Heart left ventricle (tissue), 16 donors: ENCODE measurements around the gene DNAJA4. TPM values are rescaled to one million over a fixed set of nuclear protein-coding genes. Genes with fewer than 3 reads are reported as not detected.

Experiments used
- ATAC-seq, 4 donors: fragments of 200-7000 bp; cut with Tn5 transposase; one replicate each; pipeline ENCODE4 v1.9.1; 2020 to 2022; ENCODE audit warnings: moderate library complexity in 4 of 4, mild to moderate bottlenecking in 3 of 4, moderate number of reproducible peaks in 1 of 4
- DNase-seq, 5 donors: peaks; one replicate each; pipeline ENCODE4 v3.0.0-alpha.2; 2020
- H3K27ac ChIP-seq, 12 donors: fragments of 200-600 bp; sonication (generic) in 4 of 12; one replicate each; pipeline versions ENCODE4 v1.5.0 to v1.8.0; 2016 to 2022; ENCODE audit warnings: mild to moderate bottlenecking in 2 of 12
- H3K27me3 ChIP-seq, 9 donors: fragments of 200-600 bp; sonication (generic) in 2 of 9; one replicate each; pipeline versions ENCODE4 v1.5.1 to v1.8.0; 2016 to 2022; ENCODE audit warnings: mild to moderate bottlenecking in 3 of 9
- H3K36me3 ChIP-seq, 9 donors: fragments of 200-600 bp; sonication (generic) in 2 of 9; one replicate each; pipeline versions ENCODE4 v1.5.0 to v1.8.0; 2018 to 2022; ENCODE audit warnings: mild to moderate bottlenecking in 2 of 9
- H3K4me1 ChIP-seq, 12 donors: fragments of 200-600 bp; sonication (generic) in 4 of 12; one replicate each; pipeline versions ENCODE4 v1.5.0 to v1.8.0; 2016 to 2022; ENCODE audit warnings: mild to moderate bottlenecking in 3 of 12
- H3K4me3 ChIP-seq, 12 donors: fragments of 200-600 bp; sonication (generic) in 4 of 12; one replicate each; pipeline versions ENCODE4 v1.5.0 to v1.8.0; 2017 to 2022; ENCODE audit warnings: mild to moderate bottlenecking in 9 of 12, moderate library complexity in 4 of 12
- H3K9me3 ChIP-seq, 12 donors: fragments of 200-600 bp; sonication (generic) in 4 of 12; one replicate each; pipeline versions ENCODE4 v1.5.0 to v1.8.0; 2016 to 2022; ENCODE audit warnings: mild to moderate bottlenecking in 1 of 12
- CTCF ChIP-seq, 12 donors: fragments of 200-600 bp; sonication (generic) in 4 of 12; IDR thresholded peaks; one replicate each; pipeline versions ENCODE4 v1.5.0 to v1.8.0; 2018 to 2022; ENCODE audit warnings: antibody characterized with exemption in 12 of 12, mild to moderate bottlenecking in 5 of 12
- POLR2A ChIP-seq, 2 donors: fragments of 450-650 bp; IDR thresholded peaks; one replicate each; pipeline ENCODE4 v1.6.1; 2017; ENCODE audit warnings: antibody characterized with exemption in 2 of 2, mild to moderate bottlenecking in 2 of 2, moderate library complexity in 2 of 2
- WGBS, 4 donors: extraction: QIAGEN DNeasy Blood & Tissue Kit in 2 of 4; methylation state at CpG; one replicate each; pipeline versions ENCODE4 v1.1.5 to v1.1.7; 2013 to 2018; 5-methylcytosine and 5-hydroxymethylcytosine counted together
- intact Hi-C, 10 donors: fragments of 100-400 bp; cut with DNase I; formaldehyde crosslinking; loops; one replicate each; pipeline versions ENCODE4 v1.11.1 to v1.14.2; 2022
- polyA plus RNA-seq, 2 donors: library from polyadenylated mRNA; stranded (reverse); fragments of 200-250 nt; gene quantifications; one replicate each; pipeline ENCODE4 v1.2.3, GENCODE V29; 2013
- total RNA-seq, 9 donors: library from RNA; depleted of rRNA in 2 of 9; stranded (reverse); fragments of >200 nt in 2 of 9; fragmentation: NEBNext Ultra II Directional in 3 of 9; extraction: Animal tissue kit (Norgen Biotek cat#: 25700) in 3 of 9; gene quantifications; one replicate each; pipeline versions ENCODE4 v1.1.0 to v1.2.4, GENCODE V29; 2016 to 2023
- donor health status: ischemic (EF 13 %, LVEDD 7.1; RV severe dilation, severe dysfunction).
- donor health status: healthy with polysubstance abuse.
- donor health status: DM: no; HTN: yes; CAD: no.
- donor health status: DM: no; HTN: no; CAD: no.
- donor health status: ischemic (EF 25% LVEDD 6.9; RV normal size, moderate dysfunction).
- donor health status: ischemic (EF 25% LVEDD 5.7; RV mildly dilated, moderate dysfunction).
- donor health status: healthy.
- donor health status: DM: yes; HTN: yes; CAD: no.
- donor health status: ischemic (EF 35%, LVEDD 5.7; RV mildly dilated, moderate dysfunction).
- donor health status: nonischemic (EF 11% LVEDD 7.7; RV severe dilation, severe dysfunction).
- donor health status: DM: yes; HTN: yes; CAD: no.
- donor health status: PGD.
- donor health status: ischemic (EF 29% LVEDD 5.4; RV normal size, mild dysfunction).
- donor health status: nonischemic (EF 23%, LVEDD 6.1; RV moderate dilation, normal function).

DNAJA4 gene
- total and polyA plus RNA-seq, 11 donors = 62.3 to 503 (median 94.6) TPM

GRCh38 chr15:78302579-78303312, 38.4 kb downstream of the DNAJA4 start:
- no peak for DNase-seq
- intact Hi-C loops = no loop called here

DNA sequence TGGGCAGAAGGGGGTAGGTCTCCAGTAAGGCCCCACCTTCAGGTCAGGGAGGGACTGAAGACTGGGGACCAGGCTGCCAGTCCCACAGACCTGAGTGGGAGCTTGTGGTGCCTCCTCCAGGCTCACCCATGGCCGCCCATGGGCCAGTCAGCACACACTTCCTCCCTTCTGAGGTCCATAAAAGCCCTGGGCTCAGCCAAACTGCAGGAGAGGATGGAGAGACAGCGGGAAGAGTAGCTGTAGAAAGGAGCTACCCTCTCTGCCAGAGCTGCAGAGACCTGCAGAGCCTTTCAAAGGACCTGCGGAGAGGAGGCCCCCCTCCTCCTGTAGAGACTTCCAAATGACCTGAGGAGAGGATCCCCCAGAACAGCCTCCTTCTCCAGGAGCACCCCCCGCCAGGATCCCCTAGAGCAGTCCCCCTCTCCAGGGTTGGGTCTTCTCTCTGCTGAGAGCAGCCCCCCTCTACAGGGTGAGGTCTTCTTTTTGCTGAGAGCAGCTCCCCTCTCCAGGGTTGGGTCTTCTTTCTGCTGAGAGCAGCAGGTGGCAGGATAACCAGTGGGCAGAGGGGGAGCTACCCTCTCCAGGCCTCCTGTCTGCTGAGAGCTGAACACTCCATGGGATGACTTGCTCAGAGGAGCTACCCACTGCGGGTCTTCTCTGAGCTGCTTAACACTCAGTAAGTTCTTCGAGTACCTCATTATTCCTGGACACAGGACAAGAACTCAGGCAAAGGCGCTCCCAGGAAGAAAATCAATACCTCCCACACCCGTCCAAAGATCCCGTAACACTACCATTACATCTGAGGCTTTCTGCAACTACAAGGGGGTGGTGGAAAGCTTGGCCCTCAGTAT, 40.1 kb downstream of the DNAJA4 start:
- TF ChIP-seq CTCF (IDR thresholded peaks at IDR 0.05) (no peak), POLR2A (IDR thresholded peaks at IDR 0.05) (no peak)

More at GRCh38 chr15:78302579-78303312, 38.4 kb downstream of the DNAJA4 start:
- WGBS, 4 donors = 67 to 81% (median 74%) methylated on average over 5 of the region's 5 CpGs
- ATAC-seq = no peak
- H3K27me3 ChIP-seq = peaks cover 0 to 16% (median 0%) of the 10 kb centered on the region in 9 donors
- no peak overlapping the region for H3K27ac ChIP-seq
- no peaks in the 10 kb centered on the region for H3K9me3 ChIP-seq
- no peaks in the 10 kb centered on the region for H3K36me3 ChIP-seq
- H3K4me3 ChIP-seq = no peak overlapping the region
- peaks cover 0 to 19% (median 10%) of the 10 kb centered on the region in 12 donors for H3K4me1 ChIP-seq
- no peak for TF ChIP-seq POLR2A (IDR thresholded peaks at IDR 0.05)
- no peak for TF ChIP-seq CTCF (IDR thresholded peaks at IDR 0.05)

GRCh38 chr15:78306176-78306774, 41.9 kb downstream of the DNAJA4 start:
- intact Hi-C loops = loop anchor here in 5 of 10 donors (5.0 kb wide), 2 partner anchors 171 to 176 kb away; no protein-coding TSS in a partner anchor
- DNase-seq (no peak), ATAC-seq (no peak)
- TF ChIP-seq POLR2A (IDR thresholded peaks at IDR 0.05) (no peak), CTCF (IDR thresholded peaks at IDR 0.05) (no peak)
- peaks cover 0 to 8% (median 0%) of the 10 kb centered on the region in 12 donors for H3K4me1 ChIP-seq
- H3K27me3 ChIP-seq = peaks cover 0 to 24% (median 0%) of the 10 kb centered on the region in 9 donors
- no peak overlapping the region for H3K27ac ChIP-seq
- WGBS, 4 donors = 57 to 77% (median 71%) methylated on average over 2 to 3 of the region's 3 CpGs
- no peaks in the 10 kb centered on the region for H3K36me3 ChIP-seq
- no peaks in the 10 kb centered on the region for H3K9me3 ChIP-seq
- H3K4me3 ChIP-seq = no peak overlapping the region

More for the DNA sequence above, 40.1 kb downstream of the DNAJA4 start:
- Histone ChIP-seq H3K27ac (no peak overlapping the region), H3K9me3 (no peaks in the 10 kb centered on the region), H3K36me3 (no peaks in the 10 kb centered on the region), H3K4me1 (peaks cover 0 to 8% (median 0%) of the 10 kb centered on the region in 12 donors), H3K4me3 (no peak overlapping the region), H3K27me3 (peaks cover 0 to 16% (median 0%) of the 10 kb centered on the region in 9 donors)
- ATAC-seq = no peak
- intact Hi-C loops = loop anchor here in 5 of 10 donors (5.0 kb wide), 2 partner anchors 173 to 178 kb away; no protein-coding TSS in a partner anchor
- WGBS, 4 donors = 85 to 87% (median 85%) methylated on average over 8 to 9 of the region's 9 CpGs
- DNase-seq = no peak
